Measurements from ENCODE around the gene KRT32.

Gene KRT32

GRCh38 chr17:41475421-41475820 lies 8.2 kb upstream of the KRT32 start:
- DNase-seq (ENCODE audit: low read depth, low spot score) = no peak

GRCh38 chr17:41474863-41475262 lies 7.7 kb upstream of the KRT32 start:
- DNase-seq (ENCODE audit: low read depth, low spot score) = no peak
- H3K27ac ChIP-seq = no peak overlapping the region

More at GRCh38 chr17:41475421-41475820, 8.2 kb upstream of the KRT32 start:
- no peak overlapping the region for H3K27ac ChIP-seq

GRCh38 chr17:41468346-41468745 lies 1.2 kb upstream of the KRT32 start:
- no peak for DNase-seq (ENCODE audit: low read depth, low spot score)
- no peak overlapping the region for H3K27ac ChIP-seq

GRCh38 chr17:41467561-41467960 lies 375 bp upstream of the KRT32 start:
- DNase-seq (ENCODE audit: low read depth, low spot score) = no peak

GRCh38 chr17:41464682-41465081 lies 2.5 kb downstream of the KRT32 start:
- peak; percentile 87 for DNase-seq (ENCODE audit: low read depth, low spot score)

More at GRCh38 chr17:41467561-41467960, 375 bp upstream of the KRT32 start:
- no peak overlapping the region for H3K27ac ChIP-seq

GRCh38 chr17:41464173-41464572 lies 3.0 kb downstream of the KRT32 start:
- no peak for DNase-seq (ENCODE audit: low read depth, low spot score)
- no peak overlapping the region for H3K27ac ChIP-seq

More at GRCh38 chr17:41464682-41465081, 2.5 kb downstream of the KRT32 start:
- no peak overlapping the region for H3K27ac ChIP-seq

GRCh38 chr17:41463746-41464145 lies 3.4 kb downstream of the KRT32 start:
- DNase-seq (ENCODE audit: low read depth, low spot score) = no peak
- no peak overlapping the region for H3K27ac ChIP-seq

GRCh38 chr17:41462705-41463104 lies 4.5 kb downstream of the KRT32 start:
- DNase-seq (ENCODE audit: low read depth, low spot score) = no peak
- no peak overlapping the region for H3K27ac ChIP-seq

GRCh38 chr17:41457676-41458075 lies 9.5 kb downstream of the KRT32 start:
- DNase-seq (ENCODE audit: low read depth, low spot score) = no peak
- H3K27ac ChIP-seq = no peak overlapping the region

GRCh38 chr17:41456204-41456603 lies 11.0 kb downstream of the KRT32 start:
- no peak overlapping the region for H3K27ac ChIP-seq
- no peak for DNase-seq (ENCODE audit: low read depth, low spot score)

GRCh38 chr17:41455236-41455635 lies 11.9 kb downstream of the KRT32 start:
- no peak for DNase-seq (ENCODE audit: low read depth, low spot score)
- H3K27ac ChIP-seq = no peak overlapping the region

- no peak overlapping the region for H3K27ac ChIP-seq
- DNase-seq (ENCODE audit: low read depth, low spot score) = no peak
Observed at GRCh38 chr17:41453066-41453465, 14.1 kb downstream of the KRT32 start.

- no peak overlapping the region for H3K27ac ChIP-seq
- no peak for DNase-seq (ENCODE audit: low read depth, low spot score)
Observed at GRCh38 chr17:41452281-41452680, 14.9 kb downstream of the KRT32 start.

- no peak for DNase-seq (ENCODE audit: low read depth, low spot score)
Observed at GRCh38 chr17:41451154-41451728, 15.9 kb downstream of the KRT32 start.

GRCh38 chr17:41449008-41449407 lies 18.2 kb downstream of the KRT32 start:
- no peak for DNase-seq (ENCODE audit: low read depth, low spot score)
- H3K27ac ChIP-seq = no peak overlapping the region

More at GRCh38 chr17:41451154-41451728, 15.9 kb downstream of the KRT32 start:
- H3K27ac ChIP-seq = no peak overlapping the region

- no peak overlapping the region for H3K27ac ChIP-seq
- no peak for DNase-seq (ENCODE audit: low read depth, low spot score)
Observed at GRCh38 chr17:41448506-41448905, 18.7 kb downstream of the KRT32 start.

- no peak for DNase-seq (ENCODE audit: low read depth, low spot score)
- H3K27ac ChIP-seq = no peak overlapping the region
Observed at GRCh38 chr17:41446806-41447205, 20.4 kb downstream of the KRT32 start.

GRCh38 chr17:41444640-41445039 lies 22.5 kb downstream of the KRT32 start:
- no peak overlapping the region for H3K27ac ChIP-seq
- no peak for DNase-seq (ENCODE audit: low read depth, low spot score)

- no peak overlapping the region for H3K27ac ChIP-seq
- no peak for DNase-seq (ENCODE audit: low read depth, low spot score)
Observed at GRCh38 chr17:41444186-41444585, 23.0 kb downstream of the KRT32 start.

GRCh38 chr17:41442739-41443138 lies 24.4 kb downstream of the KRT32 start:
- no peak for DNase-seq (ENCODE audit: low read depth, low spot score)
- H3K27ac ChIP-seq = no peak overlapping the region

GRCh38 chr17:41440531-41441033 lies 26.6 kb downstream of the KRT32 start, which contains the start of gene KRT38:
KRT38 (minus strand) TSS chr17:41440983; CDS start chr17:41440921, 62 bp downstream.
- no peak within 1 kb of the TSS for H3K27ac ChIP-seq

GRCh38 chr17:41439375-41439774 lies 27.8 kb downstream of the KRT32 start:
- H3K27ac ChIP-seq = no peak overlapping the region
- no peak for DNase-seq (ENCODE audit: low read depth, low spot score)

More at GRCh38 chr17:41440531-41441033, 26.6 kb downstream of the KRT32 start, which contains the start of gene KRT38:
- no peak for DNase-seq (ENCODE audit: low read depth, low spot score)

All from epithelial cell of prostate (primary cell).